Testis (tissue), 3 donors: ENCODE results near the gene FCN2. TPM values are rescaled to one million over a fixed set of nuclear protein-coding genes. Genes with fewer than 3 reads are reported as not detected.

Experiments
- DNase-seq: peaks from one replicate; pipeline ENCODE4 v3.0.0-alpha.2; 2019
- H3K27ac ChIP-seq, 2 donors: fragments of 200-600 bp; sonication (generic); one replicate each; pipeline ENCODE4 v1.5.1; 2019
- H3K27me3 ChIP-seq: fragments of 200-600 bp; sonication (generic); one replicate; pipeline ENCODE4 v1.5.1; 2019
- H3K36me3 ChIP-seq: fragments of 200-600 bp; sonication (generic); one replicate; pipeline ENCODE4 v1.5.1; 2017; ENCODE audit warnings: low read depth; ENCODE audit errors: missing control alignments
- H3K4me1 ChIP-seq: fragments of 200-600 bp; sonication (generic); one replicate; pipeline ENCODE4 v1.5.1; 2019
- H3K4me3 ChIP-seq, 2 donors: fragments of 200-600 bp; sonication (generic); one replicate each; pipeline ENCODE4 v1.5.1; 2017 to 2019
- H3K9me3 ChIP-seq: fragments of 200-600 bp; sonication (generic); one replicate; pipeline ENCODE4 v1.5.1; 2017
- CTCF ChIP-seq, 3 experiments: fragments of 450-650 bp in 2 of 3; fragments of 200-600 bp in 1 of 3; sonication (generic) in 1 of 3; IDR thresholded peaks; one replicate each; pipeline ENCODE4 v1.5.1; 2016 to 2019; ENCODE audit warnings: antibody characterized with exemption in 3 of 3, mild to moderate bottlenecking in 2 of 3, moderate library complexity in 1 of 3
- POLR2A ChIP-seq: fragments of 450-650 bp; IDR thresholded peaks from one replicate; pipeline ENCODE4 v1.6.1; 2017; ENCODE audit warnings: antibody characterized with exemption, mild to moderate bottlenecking, moderate library complexity
- WGBS, 2 donors: methylation state at CpG; one replicate each; pipeline ENCODE4 v1.1.5; 2018; 5-methylcytosine and 5-hydroxymethylcytosine counted together
- intact Hi-C: fragments of 100-400 bp; cut with DNase I; formaldehyde crosslinking; loops from one replicate; pipeline ENCODE4 v1.15.1; 2023; ENCODE audit warnings: low total_unique reads
- polyA plus RNA-seq: library from polyadenylated mRNA; stranded (reverse); fragments of 350-450 nt; fragmentation: Illumina TruSeq; extraction: RNeasy Lipid Tissue Mini Kit (QIAGEN cat#74804); gene quantifications from one replicate; pipeline ENCODE4 v1.2.3, GENCODE V29; 2014; ENCODE audit warnings: low read depth, low replicate concordance; ENCODE audit not compliant: insufficient read depth
- total RNA-seq, 2 donors: library from RNA; depleted of rRNA; stranded (reverse); fragments of >200 nt; gene quantifications; one replicate each; pipeline ENCODE4 v1.2.3, GENCODE V29; 2016

Gene FCN2
- total and polyA plus RNA-seq, 3 donors from 2014 or later: 0.43 TPM; not detected in 2

DNA sequence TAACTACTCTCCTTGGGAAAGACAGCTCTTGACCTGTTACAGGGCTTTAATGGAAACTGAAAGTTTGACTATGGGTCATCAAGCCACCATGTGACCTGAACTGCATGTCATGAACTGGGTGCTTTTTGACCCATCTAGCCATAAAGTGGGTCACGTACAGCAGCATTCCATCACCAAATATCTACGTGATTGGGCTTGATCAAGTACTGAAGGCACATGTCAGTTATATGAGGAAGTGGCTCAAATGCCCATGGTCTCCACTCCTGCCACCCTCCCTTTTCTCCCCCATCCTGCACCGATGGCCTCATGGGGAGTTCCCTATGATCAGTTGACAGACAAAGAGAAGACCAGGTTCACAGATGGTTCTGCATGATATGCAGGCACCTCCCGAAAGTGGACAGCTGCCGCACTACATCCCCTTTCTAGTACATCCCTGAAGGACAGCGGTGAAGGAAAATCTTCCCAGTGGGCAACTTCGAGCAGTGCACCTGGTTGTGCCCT, 44.5 kb downstream of the FCN2 start:
- Histone ChIP-seq H3K27me3 (no peaks in the 10 kb centered on the region), H3K4me1 (no peaks in the 10 kb centered on the region), H3K36me3 (no peaks in the 10 kb centered on the region), H3K9me3 (no peaks in the 10 kb centered on the region), H3K27ac (no peak overlapping the region), H3K4me3 (no peak overlapping the region)
- DNase-seq: no peak
- WGBS, 2 donors: 85 to 91% methylated on average over 7 of the region's 7 CpGs
- intact Hi-C loops: no loop called here
- TF ChIP-seq CTCF (IDR thresholded peaks at IDR 0.05) (no peak), POLR2A (no peak)

DNA sequence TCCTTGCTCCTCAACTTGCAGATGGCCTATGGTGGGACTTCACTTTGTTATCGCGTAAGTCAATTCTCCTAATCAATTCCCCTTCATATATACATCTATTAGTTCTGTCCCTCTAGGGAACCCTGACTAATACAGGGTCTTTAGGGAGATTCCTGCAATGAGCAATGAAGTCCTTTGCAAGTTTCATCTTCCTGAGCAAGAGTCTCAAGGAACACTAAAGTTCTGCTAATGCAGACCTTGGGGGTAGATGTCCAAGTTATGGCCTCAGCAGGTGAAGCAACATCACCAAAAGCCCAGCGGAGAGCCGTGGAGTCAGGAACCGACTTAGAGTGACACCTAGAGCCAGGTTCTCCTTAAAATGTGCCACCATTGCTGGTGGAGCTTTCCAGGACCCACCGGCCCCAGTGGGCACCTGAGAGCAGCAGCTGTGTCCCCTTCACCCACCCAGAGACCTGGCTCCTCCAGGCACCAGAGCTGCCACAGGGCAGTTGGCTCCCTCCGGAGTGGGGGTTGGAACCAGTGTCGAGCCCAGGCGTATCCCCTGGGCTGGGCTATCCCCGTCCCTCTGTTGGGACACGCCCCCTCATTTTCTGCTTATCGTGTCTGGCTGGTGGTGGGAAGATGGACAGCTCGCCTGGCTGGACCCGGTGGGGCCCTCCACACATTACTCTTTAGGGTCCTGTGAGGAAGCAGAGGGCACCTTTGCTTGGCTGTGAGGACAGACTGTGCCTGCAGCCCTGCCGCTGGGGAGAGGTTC, 48.0 kb downstream of the FCN2 start:
- intact Hi-C loops: no loop called here
- no peaks in the 10 kb centered on the region for H3K4me1 ChIP-seq
- no peak overlapping the region for H3K27ac ChIP-seq
- WGBS, 2 donors: 74 to 76% methylated on average over 10 to 15 of the region's 15 CpGs
- no peaks in the 10 kb centered on the region for H3K36me3 ChIP-seq
- H3K4me3 ChIP-seq: no peak overlapping the region
- TF ChIP-seq CTCF (IDR thresholded peaks at IDR 0.05): no peak
- TF ChIP-seq POLR2A: no peak
- H3K27me3 ChIP-seq: no peaks in the 10 kb centered on the region
- H3K9me3 ChIP-seq: no peaks in the 10 kb centered on the region
- DNase-seq: no peak

GRCh38 chr9:134929193-134930158, 48.9 kb downstream of the FCN2 start:
- Histone ChIP-seq H3K27me3 (no peaks in the 10 kb centered on the region), H3K4me3 (no peak overlapping the region), H3K27ac (no peak overlapping the region), H3K4me1 (no peaks in the 10 kb centered on the region), H3K36me3 (no peaks in the 10 kb centered on the region), H3K9me3 (no peaks in the 10 kb centered on the region)
- WGBS, 2 donors: 76 to 93% methylated on average over 10 to 13 of the region's 13 CpGs
- TF ChIP-seq CTCF (IDR thresholded peaks at IDR 0.05) (no peak), POLR2A (no peak)
- intact Hi-C loops: no loop called here
- peak; percentile 32 for DNase-seq

DNA sequence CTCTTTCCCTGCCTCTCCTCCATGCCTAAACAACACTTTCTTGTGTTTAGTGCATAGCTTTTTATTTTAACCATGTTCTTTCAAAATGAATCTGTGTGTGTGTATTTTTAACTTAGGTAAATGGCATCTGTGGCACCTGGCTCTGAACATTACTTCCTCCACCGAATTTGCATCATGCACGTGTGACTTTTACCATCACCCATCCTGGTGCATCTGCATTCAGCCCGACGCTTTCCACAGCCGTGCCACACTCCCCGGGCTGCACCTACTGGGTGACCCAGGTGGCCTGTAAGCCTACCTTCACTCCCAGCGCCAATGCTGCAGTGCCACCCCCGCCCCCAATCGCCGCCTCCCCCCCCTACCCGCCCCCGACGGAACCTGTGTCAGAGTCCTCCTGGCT, 49.8 kb downstream of the FCN2 start:
- H3K4me3 ChIP-seq: no peak overlapping the region
- no peaks in the 10 kb centered on the region for H3K27me3 ChIP-seq
- no peaks in the 10 kb centered on the region for H3K9me3 ChIP-seq
- TF ChIP-seq CTCF (IDR thresholded peaks at IDR 0.05) (no peak), POLR2A (no peak)
- 76 to 82% methylated on average over 13 of the region's 13 CpGs for WGBS, 2 donors
- H3K4me1 ChIP-seq: no peaks in the 10 kb centered on the region
- intact Hi-C loops: no loop called here
- no peaks in the 10 kb centered on the region for H3K36me3 ChIP-seq
- no peak for DNase-seq
- no peak overlapping the region for H3K27ac ChIP-seq
